ENCODE data around the gene ALX1. TPM values are rescaled to one million over a fixed set of nuclear protein-coding genes. Genes with fewer than 3 reads are reported as not detected.

ALX1 gene
- total RNA-seq, 1 experiment from 2014 or later = 2.1 TPM

- H3K4ac ChIP-seq (ENCODE audit: low read depth, low read length) = no peak overlapping the region
- peak; percentile 57 for DNase-seq
- H3K79me1 ChIP-seq (ENCODE audit: insufficient read depth, low read depth, low read length, poor library complexity, severe bottlenecking) = no peaks in the 10 kb centered on the region
- H3K4me1 ChIP-seq (ENCODE audit: insufficient read depth, low read length) = no peaks in the 10 kb centered on the region
- H3K36me3 Mint-ChIP-seq (ENCODE audit: insufficient read depth in 1 of 3, low read depth in 3 of 3) = no peaks in the 10 kb centered on the region; a peak in 1 of 7 replicates
- H4K8ac ChIP-seq (replicated peaks; ENCODE audit: insufficient read length, low read depth, low read length) = no peak overlapping the region
- no peak overlapping the region for H3K23ac ChIP-seq (ENCODE audit: insufficient read length, low read depth, low read length)
- H2BK5ac ChIP-seq (ENCODE audit: insufficient read length, low read length) = no peak overlapping the region
- peaks cover 18% of the 10 kb centered on the region for H3K23me2 ChIP-seq (ENCODE audit: insufficient read length, low read depth, low read length, poor library complexity, severe bottlenecking)
- no peaks in the 10 kb centered on the region for H3K9me3 ChIP-seq (ENCODE audit: control insufficient read depth, low read depth, low read length)
- peaks cover 0 to 3% of the 10 kb centered on the region in 2 experiments; a peak in 1 of 5 replicates for H3K9me3 Mint-ChIP-seq
- no peak overlapping the region for H4K5ac ChIP-seq (ENCODE audit: insufficient read length, low read depth, low read length)
- no peak overlapping the region for H3K27ac ChIP-seq (ENCODE audit: insufficient read length, low read depth, low read length)
- H2BK12ac ChIP-seq (ENCODE audit: insufficient read length, low read depth, low read length) = no peak overlapping the region
- no peak overlapping the region for H2AK5ac ChIP-seq (ENCODE audit: insufficient read length, low read length)
- H3K27me3 Mint-ChIP-seq (ENCODE audit: low read depth) = peaks cover 75% of the 10 kb centered on the region
- H2BK120ac ChIP-seq (ENCODE audit: low read depth, low read length, poor library complexity, severe bottlenecking) = no peak overlapping the region
- H4K91ac ChIP-seq (ENCODE audit: insufficient read length, low read depth, low read length) = no peak overlapping the region
- peaks cover 50% of the 10 kb centered on the region for H3K27me3 ChIP-seq (ENCODE audit: insufficient read depth, low read length)
- no peak overlapping the region for H3K18ac ChIP-seq (ENCODE audit: insufficient read length, low read depth, low read length)
- no peak overlapping the region for H3K9ac ChIP-seq (ENCODE audit: extremely low read depth, insufficient read length, low read length)
- no peak overlapping the region for H2AFZ ChIP-seq (ENCODE audit: low read length)
- H3K14ac ChIP-seq (ENCODE audit: insufficient read depth, low read length) = no peak overlapping the region; the same call in 1 of the 2 replicates
- no peak for TF ChIP-seq CTCF (conservative IDR thresholded peaks at IDR 0.05)
- H3T11ph ChIP-seq (ENCODE audit: low read length) = no peak overlapping the region
- H4K20me1 ChIP-seq (ENCODE audit: control insufficient read depth, insufficient read depth, insufficient read length) = no peaks in the 10 kb centered on the region
- no peak overlapping the region for H2BK15ac ChIP-seq (ENCODE audit: low read depth, low read length)
- H3K4me1 Mint-ChIP-seq = peaks cover 12 to 23% of the 10 kb centered on the region in 2 experiments
- H3K4me2 ChIP-seq (ENCODE audit: insufficient read depth, insufficient read length, low read length) = peak overlapping the region; percentile 99
- peak overlapping the region; percentile 48 to 82 for H3K4me3 Mint-ChIP-seq
- H3K56ac ChIP-seq (ENCODE audit: insufficient read length, low read depth, low read length) = no peak overlapping the region
- no peaks in the 10 kb centered on the region for H3K79me2 ChIP-seq (ENCODE audit: insufficient read depth, low read length)
- no CpG with 5 or more reads among the region's 37 CpGs for WGBS (ENCODE audit: extremely low coverage, insufficient read length, low lambda C conversion rate)
- no peak overlapping the region for H3K27ac Mint-ChIP-seq
- H2BK20ac ChIP-seq (ENCODE audit: low read depth, low read length, poor library complexity, severe bottlenecking) = no peak overlapping the region
Observed at GRCh38 chr12:85273381-85274314, 6.4 kb upstream of the ALX1 start.

All from H9 (cell line).